Loucy (cell line): ENCODE results near the gene SLAMF7.

Experiments
- EZH2phosphoT487 ChIP-seq: fragments of 200-600 bp; IDR thresholded peaks from 2 replicates; pipeline ENCODE4 v1.6.1; 2018; ENCODE audit warnings: antibody characterized with exemption, mild to moderate bottlenecking, moderate library complexity, borderline replicate concordance
- TF ChIP-seq, protein P1 (sequence below): fragments of 200-600 bp; sonication (generic); conservative IDR thresholded peaks from 2 replicates; pipeline ENCODE4 v1.5.1; 2014; ENCODE audit warnings: mild to moderate bottlenecking, antibody characterized with exemption, low read length

DNA sequence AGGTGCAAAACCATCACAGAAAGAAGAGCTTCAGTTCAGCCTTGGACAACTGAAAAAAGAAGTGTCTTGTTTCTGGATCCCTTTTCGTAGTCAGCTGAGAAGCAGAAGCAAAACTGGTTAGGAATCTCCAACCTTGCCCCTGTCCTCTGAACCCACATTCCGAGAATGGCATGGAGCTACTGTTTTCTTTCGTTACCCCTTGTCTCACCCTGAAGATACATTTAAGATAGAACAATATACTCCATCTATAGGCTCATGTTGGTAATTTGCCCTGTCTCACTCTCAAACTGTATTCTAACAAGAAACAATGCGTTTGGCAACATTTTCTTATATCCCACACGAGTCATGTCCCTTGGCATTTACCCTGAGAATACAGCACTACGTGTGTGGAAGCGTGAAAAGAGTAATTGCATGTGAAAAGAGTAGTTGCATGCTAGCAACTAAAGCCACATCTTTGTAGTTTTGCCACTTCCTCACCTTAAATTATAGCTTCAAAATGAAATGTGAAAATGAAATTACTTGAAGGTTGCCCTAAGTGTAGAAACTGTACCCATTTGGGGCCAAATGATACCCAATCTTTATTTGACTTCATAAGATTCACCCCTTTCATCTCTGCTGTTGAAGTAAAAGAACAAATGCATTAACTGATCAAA lies 5.3 kb downstream of the SLAMF7 start:
- TF ChIP-seq, protein P1, sequence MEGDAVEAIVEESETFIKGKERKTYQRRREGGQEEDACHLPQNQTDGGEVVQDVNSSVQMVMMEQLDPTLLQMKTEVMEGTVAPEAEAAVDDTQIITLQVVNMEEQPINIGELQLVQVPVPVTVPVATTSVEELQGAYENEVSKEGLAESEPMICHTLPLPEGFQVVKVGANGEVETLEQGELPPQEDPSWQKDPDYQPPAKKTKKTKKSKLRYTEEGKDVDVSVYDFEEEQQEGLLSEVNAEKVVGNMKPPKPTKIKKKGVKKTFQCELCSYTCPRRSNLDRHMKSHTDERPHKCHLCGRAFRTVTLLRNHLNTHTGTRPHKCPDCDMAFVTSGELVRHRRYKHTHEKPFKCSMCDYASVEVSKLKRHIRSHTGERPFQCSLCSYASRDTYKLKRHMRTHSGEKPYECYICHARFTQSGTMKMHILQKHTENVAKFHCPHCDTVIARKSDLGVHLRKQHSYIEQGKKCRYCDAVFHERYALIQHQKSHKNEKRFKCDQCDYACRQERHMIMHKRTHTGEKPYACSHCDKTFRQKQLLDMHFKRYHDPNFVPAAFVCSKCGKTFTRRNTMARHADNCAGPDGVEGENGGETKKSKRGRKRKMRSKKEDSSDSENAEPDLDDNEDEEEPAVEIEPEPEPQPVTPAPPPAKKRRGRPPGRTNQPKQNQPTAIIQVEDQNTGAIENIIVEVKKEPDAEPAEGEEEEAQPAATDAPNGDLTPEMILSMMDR: peak; percentile 17; the same call in 1 of the 2 replicates
- TF ChIP-seq EZH2phosphoT487: no peak
